Stimulated activated naive CD8-positive, alpha-beta T cell treated with anti-CD3 and anti-CD28 coated beads, Interleukin-15, amount 100 ng/mL, for 72 hours (primary cell): ENCODE results near the gene GNB2.
"Not testable (repeated sequence)": the region's sequence is repeated elsewhere in the genome, so short reads cannot be mapped to it uniquely, and the experiment has no call there.

Experiments
- ATAC-seq: fragments of 150-1000 bp; cut with Tn5 transposase; 2 replicates; pipeline ENCODE4 v1.10.0; 2021; ENCODE audit warnings: mild to moderate bottlenecking, moderate library complexity
- DNase-seq, 2 donors: peaks; one replicate each; pipeline ENCODE4 v3.0.0; 2021 to 2022
- H3K27ac Mint-ChIP-seq, 2 donors: one replicate each; pipeline ENCODE4 v1.8.0; 2022; ENCODE audit warnings: mild to moderate bottlenecking in 2 of 2, mixed read lengths in 2 of 2, moderate library complexity in 2 of 2
- H3K27me3 Mint-ChIP-seq: one replicate; pipeline ENCODE4 v1.8.0; 2022; ENCODE audit warnings: mixed read lengths
- H3K4me1 Mint-ChIP-seq: one replicate; pipeline ENCODE4 v1.8.0; 2022; ENCODE audit warnings: mild to moderate bottlenecking, mixed read lengths
- H3K4me3 Mint-ChIP-seq, 2 donors: one replicate each; pipeline ENCODE4 v1.8.0; 2022; ENCODE audit warnings: mild to moderate bottlenecking in 2 of 2, mixed read lengths in 2 of 2, moderate library complexity in 1 of 2
- H3K9me3 Mint-ChIP-seq, 2 donors: one replicate each; pipeline ENCODE4 v1.8.0; 2022; ENCODE audit warnings: mixed read lengths in 2 of 2

GNB2 gene

GRCh38 chr7:100722480-100723212 is 49.1 kb downstream of the GNB2 start:
- ATAC-seq (no peak), DNase-seq (no peak)
- Mint-ChIP-seq H3K9me3 (no peaks in the 10 kb centered on the region), H3K27ac (no peak overlapping the region), H3K27me3 (peaks cover 67% of the 10 kb centered on the region), H3K4me3 (no peak overlapping the region), H3K4me1 (no peaks in the 10 kb centered on the region)

DNA sequence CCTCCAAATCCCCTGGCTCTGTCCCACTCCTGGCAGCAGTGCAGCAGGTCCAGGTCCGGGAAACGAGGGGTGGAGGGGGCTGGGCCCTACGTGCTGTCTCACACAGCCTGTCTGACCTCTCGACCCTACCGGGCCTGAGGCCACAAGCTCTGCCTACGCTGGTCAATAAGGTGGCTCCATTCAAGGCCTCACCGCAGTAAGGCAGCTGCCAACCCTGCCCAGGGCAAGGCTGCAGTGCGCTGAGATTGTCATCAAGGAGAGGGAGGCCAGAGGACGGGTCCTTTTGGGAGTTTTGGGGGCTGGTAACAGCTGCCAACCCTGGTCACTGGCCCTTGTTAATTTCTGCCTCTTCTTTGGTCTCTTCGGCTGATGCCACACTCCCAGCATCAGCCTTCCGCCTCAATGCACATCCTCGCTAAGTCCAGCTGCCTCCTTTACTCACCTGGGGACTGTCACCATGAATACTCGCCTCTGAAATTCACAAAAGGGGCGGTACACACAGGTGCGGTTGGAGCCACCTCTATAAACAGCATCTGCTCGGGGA is 50.3 kb downstream of the GNB2 start:
- Mint-ChIP-seq H3K4me1 (no peaks in the 10 kb centered on the region), H3K27me3 (peaks cover 67% of the 10 kb centered on the region), H3K27ac (no peak overlapping the region)

DNA sequence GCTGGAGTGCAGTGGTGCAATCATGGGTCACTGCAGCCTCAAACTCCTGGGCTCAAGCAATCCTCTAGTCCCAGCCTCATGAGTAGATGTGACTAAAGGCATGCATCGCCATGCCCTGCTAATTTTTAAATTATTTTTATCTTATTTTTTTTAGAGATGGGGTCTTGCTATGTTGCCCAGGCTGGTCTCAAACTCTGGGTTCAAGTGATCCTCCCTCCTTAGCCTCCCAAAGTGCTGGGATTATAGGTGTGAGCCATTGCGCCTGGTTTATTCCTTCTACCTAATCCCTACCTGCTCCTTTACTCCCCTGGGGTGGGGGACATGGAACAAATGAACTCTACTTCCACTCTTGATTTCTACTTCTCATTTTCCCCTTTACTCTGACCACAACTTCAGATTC is 50.8 kb downstream of the GNB2 start:
- H3K27me3 Mint-ChIP-seq, result peaks cover 62% of the 10 kb centered on the region
- H3K27ac Mint-ChIP-seq, DNase-seq, ATAC-seq, H3K4me1 Mint-ChIP-seq, H3K9me3 Mint-ChIP-seq, H3K4me3 Mint-ChIP-seq: not testable (repeated sequence)

More for the DNA sequence above, 50.3 kb downstream of the GNB2 start:
- ATAC-seq (no peak), DNase-seq (no peak)
- Mint-ChIP-seq H3K4me3 (no peak overlapping the region), H3K9me3 (no peaks in the 10 kb centered on the region)

DNA sequence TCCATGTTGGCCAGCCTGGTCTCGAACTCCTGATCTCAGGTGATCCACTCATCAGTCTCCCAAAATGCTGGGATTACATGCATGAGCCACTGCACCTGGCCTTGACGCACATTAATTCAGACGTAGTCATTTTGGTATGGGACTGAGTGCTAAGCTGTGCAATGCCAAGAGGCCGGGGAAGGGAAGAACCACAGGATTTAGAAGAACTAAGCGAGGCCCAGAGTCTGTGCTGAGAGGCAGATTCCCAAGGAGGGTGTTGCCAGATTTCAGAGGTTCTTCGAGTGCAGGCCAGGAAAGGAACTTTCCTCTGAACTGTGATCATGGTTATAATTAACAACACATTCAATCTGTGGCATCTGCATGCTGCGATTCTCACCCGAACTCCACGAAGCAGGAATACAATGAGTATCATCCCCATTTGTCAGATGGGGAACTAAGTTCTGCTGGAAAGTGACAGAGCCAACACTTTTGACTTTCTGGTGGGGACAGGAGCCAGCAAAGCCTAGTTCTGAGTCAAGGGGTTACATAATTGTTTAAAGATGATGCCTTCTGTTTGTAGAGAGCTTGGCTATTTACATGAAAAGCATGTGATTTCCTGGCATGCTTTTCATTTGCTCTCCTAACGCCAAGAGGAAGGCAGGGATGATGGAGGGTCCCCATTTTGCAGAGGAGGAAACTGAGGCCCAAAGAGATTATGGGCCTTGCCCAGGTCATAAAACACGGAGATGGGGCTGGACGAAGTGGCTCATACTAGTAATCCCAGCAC is 53.6 kb downstream of the GNB2 start:
- Mint-ChIP-seq H3K27me3 (peaks cover 33% of the 10 kb centered on the region), H3K4me1 (no peaks in the 10 kb centered on the region), H3K27ac (no peak overlapping the region), H3K9me3 (no peaks in the 10 kb centered on the region), H3K4me3 (no peak overlapping the region)
- ATAC-seq (no peak), DNase-seq (no peak)

- H3K27ac Mint-ChIP-seq, result no peak overlapping the region
- no peaks in the 10 kb centered on the region for H3K4me1 Mint-ChIP-seq
- peaks cover 23% of the 10 kb centered on the region for H3K27me3 Mint-ChIP-seq
- DNase-seq, result no peak
- H3K9me3 Mint-ChIP-seq, result no peaks in the 10 kb centered on the region
- ATAC-seq, result no peak
- H3K4me3 Mint-ChIP-seq, result no peak overlapping the region
These were observed 54.7 kb downstream of the GNB2 start for GRCh38 chr7:100728196-100728595.
